PC-9 (cell line): Measurements from ENCODE around the gene RPS21. TPM values are rescaled to one million over a fixed set of nuclear protein-coding genes. Genes with fewer than 3 reads are reported as not detected.

Experiments used
- BruUV-seq: library from RNA; stranded (reverse); fragments of 400-500 nt; replicated peaks from 2 replicates; lab custom pipeline; 2021; lab: Mats Ljungman, UMichigan
- CTCF ChIA-PET: fragments of 300-600 bp; sonication (Branson Sonifier 250); formaldehyde crosslinking; loops from one replicate; lab custom pipeline; 2022; ENCODE audit warnings: antibody characterized with exemption; lab: Charles Lee
- POLR2A ChIA-PET: fragments of 300-600 bp; sonication (Branson Sonifier 250); formaldehyde crosslinking; loops from one replicate; lab custom pipeline; 2022; ENCODE audit warnings: antibody characterized with exemption; ENCODE audit not compliant: unreplicated experiment; lab: Charles Lee
- DNase-seq, 2 experiments: peaks; one replicate each; pipeline versions ENCODE4 v3.0.0 to v3.0.0-alpha.2; 2015 to 2022; ENCODE audit warnings: mixed read lengths in 1 of 2
- H2AFZ ChIP-seq: fragments of 200-600 bp; sonication (generic); 2 replicates; pipeline ENCODE4 v1.8.1; 2017; ENCODE audit warnings: antibody characterized with exemption
- H3F3A ChIP-seq: fragments of 200-600 bp; sonication (generic); 2 replicates; pipeline ENCODE4 v1.8.1; 2017; ENCODE audit warnings: antibody characterized with exemption, mild to moderate bottlenecking, low read depth; ENCODE audit not compliant: insufficient read depth
- H3K27ac ChIP-seq: fragments of 200-600 bp; sonication (generic); 2 replicates; pipeline ENCODE4 v1.6.1; 2016; ENCODE audit warnings: mixed run types
- H3K27me3 ChIP-seq: fragments of 200-600 bp; sonication (generic); 2 replicates; pipeline ENCODE4 v1.6.1; 2016; ENCODE audit warnings: low read depth, mixed run types; ENCODE audit not compliant: insufficient read depth
- H3K36me3 ChIP-seq: fragments of 200-600 bp; sonication (generic); 2 replicates; pipeline ENCODE4 v1.6.1; 2016; ENCODE audit warnings: low read depth, mixed run types
- H3K4me1 ChIP-seq: fragments of 200-600 bp; sonication (generic); replicated peaks from 2 replicates; pipeline ENCODE4 v1.6.1; 2016; ENCODE audit warnings: mixed run types; ENCODE audit not compliant: insufficient read depth
- H3K4me2 ChIP-seq: fragments of 200-600 bp; sonication (generic); 2 replicates; pipeline ENCODE4 v1.6.1; 2017; ENCODE audit warnings: mixed run types
- H3K4me3 ChIP-seq: fragments of 200-600 bp; sonication (generic); 2 replicates; pipeline ENCODE4 v1.6.1; 2016; ENCODE audit warnings: mixed run types
- H3K79me2 ChIP-seq: fragments of 200-600 bp; sonication (generic); 2 replicates; pipeline ENCODE4 v1.6.1; 2017; ENCODE audit warnings: low read depth, mixed run types
- H3K9me2 ChIP-seq: fragments of 200-600 bp; sonication (generic); 2 replicates; pipeline ENCODE4 v1.8.1; 2017; ENCODE audit warnings: mild to moderate bottlenecking; ENCODE audit not compliant: insufficient read depth
- H3K9me3 ChIP-seq: fragments of 200-600 bp; sonication (generic); 2 replicates; pipeline ENCODE4 v1.8.1; 2016; ENCODE audit warnings: low read depth; ENCODE audit not compliant: insufficient read depth
- H4K20me1 ChIP-seq: fragments of 200-600 bp; sonication (generic); 2 replicates; pipeline ENCODE4 v1.8.1; 2017; ENCODE audit not compliant: insufficient read depth
- CTCF ChIP-seq: fragments of 200-600 bp; sonication (generic); conservative IDR thresholded peaks from 2 replicates; pipeline ENCODE4 v1.6.1; 2017; ENCODE audit warnings: mixed run types, antibody characterized with exemption, mild to moderate bottlenecking, moderate library complexity
- EZH2 ChIP-seq: fragments of 200-600 bp; sonication (generic); IDR thresholded peaks from 2 replicates; pipeline ENCODE4 v1.8.0; 2017; ENCODE audit warnings: antibody characterized with exemption, low read depth
- intact Hi-C: fragments of 100-400 bp; cut with micrococcal nuclease; formaldehyde crosslinking; loops from one replicate; pipeline ENCODE4 v1.10.0; 2022; ENCODE audit not compliant: unreplicated experiment
- total RNA-seq: library from RNA; stranded (reverse); gene quantifications from 2 replicates; pipeline ENCODE4 v1.2.3, GENCODE V29; 2021

RPS21 gene
- total RNA-seq, 1 experiment from 2014 or later = 2,275 TPM

- Histone ChIP-seq H3K36me3 (peaks cover 26% of the 10 kb centered on the region), H3F3A (peaks cover 56% of the 10 kb centered on the region), H3K4me2 (peak overlapping the region; percentile 99), H3K27me3 (no peaks in the 10 kb centered on the region), H3K9me3 (no peaks in the 10 kb centered on the region), H3K4me3 (peak overlapping the region; percentile 100), H3K27ac (peak overlapping the region; percentile 17; the same call in 1 of the 2 replicates), H3K79me2 (peaks cover 61% of the 10 kb centered on the region), H4K20me1 (peaks cover 55% of the 10 kb centered on the region), H3K4me1 (peaks cover 21% of the 10 kb centered on the region), H3K9me2 (no peaks in the 10 kb centered on the region), H2AFZ (no peak overlapping the region)
- intact Hi-C loops = no loop called here
- TF ChIP-seq CTCF (no peak), EZH2 (no peak)
- CTCF ChIA-PET = no interaction called here
- no peak for DNase-seq
- POLR2A ChIA-PET = interaction anchor here (0.5 kb wide), 1 partner anchor 179 kb away, joined by 3 read pairs; no protein-coding TSS in a partner anchor
- BruUV-seq = TSS peak; percentile 66
These were observed 1.2 kb downstream of the RPS21 start for GRCh38 chr20:62387933-62388635.

- peak overlapping the region; percentile 100; the same call in 1 of the 2 replicates for H3K4me3 ChIP-seq
- H3K9me3 ChIP-seq = no peaks in the 10 kb centered on the region
- no peak for TF ChIP-seq EZH2
- peak; percentile 26; the same call in 1 of the 2 replicates for TF ChIP-seq CTCF
- no peak overlapping the region for H3K27ac ChIP-seq
- no peaks in the 10 kb centered on the region for H3K27me3 ChIP-seq
- peaks cover 21% of the 10 kb centered on the region for H3K4me1 ChIP-seq
- intact Hi-C loops = no loop called here
- peaks cover 52% of the 10 kb centered on the region for H4K20me1 ChIP-seq
- peaks cover 47% of the 10 kb centered on the region for H3F3A ChIP-seq
- peaks cover 26% of the 10 kb centered on the region for H3K36me3 ChIP-seq
- no peak overlapping the region for H2AFZ ChIP-seq
- CTCF ChIA-PET = no interaction called here
- POLR2A ChIA-PET = interaction anchor here (0.8 kb wide), 1 partner anchor 31 kb away, joined by 5 read pairs; no protein-coding TSS in a partner anchor
- peaks cover 55% of the 10 kb centered on the region for H3K79me2 ChIP-seq
- no TSS peak for BruUV-seq
- H3K9me2 ChIP-seq = no peaks in the 10 kb centered on the region
- DNase-seq = no peak
- peak overlapping the region; percentile 99 for H3K4me2 ChIP-seq
These were observed 2.1 kb downstream of the RPS21 start for GRCh38 chr20:62388839-62389600.

GRCh38 chr20:62389601-62390087, 2.7 kb downstream of the RPS21 start:
- H3K9me3 ChIP-seq = no peaks in the 10 kb centered on the region
- no peak overlapping the region for H2AFZ ChIP-seq
- no peak overlapping the region for H3K27ac ChIP-seq
- peaks cover 21% of the 10 kb centered on the region for H3K4me1 ChIP-seq
- TF ChIP-seq CTCF (no peak), EZH2 (no peak)
- intact Hi-C loops = no loop called here
- peaks cover 52% of the 10 kb centered on the region for H4K20me1 ChIP-seq
- peaks cover 26% of the 10 kb centered on the region for H3K36me3 ChIP-seq
- no peak overlapping the region for H3K4me3 ChIP-seq
- no TSS peak for BruUV-seq
- H3F3A ChIP-seq = peaks cover 41% of the 10 kb centered on the region
- H3K4me2 ChIP-seq = no peak overlapping the region
- no peaks in the 10 kb centered on the region for H3K9me2 ChIP-seq
- H3K79me2 ChIP-seq = peaks cover 49% of the 10 kb centered on the region
- no peak for DNase-seq
- CTCF ChIA-PET = no interaction called here
- no peaks in the 10 kb centered on the region for H3K27me3 ChIP-seq
- POLR2A ChIA-PET = interaction anchor here (0.7 kb wide), 1 partner anchor 619 kb away, joined by 5 read pairs; no protein-coding TSS in a partner anchor
